DND-41 (cell line): ENCODE data around the gene ODAD4.

Experiments used
- ATAC-seq: fragments of 200-7000 bp; cut with Tn5 transposase; 3 replicates; pipeline ENCODE4 v1.9.1; 2021; ENCODE audit warnings: low read depth; ENCODE audit not compliant: insufficient read depth
- DNase-seq: peaks from one replicate; pipeline ENCODE4 v3.0.0-alpha.2; 2020
- H2AFZ ChIP-seq: 2 replicates; pipeline ENCODE4 v1.6.0; 2012; ENCODE audit warnings: low read depth, low read length
- H3K27ac ChIP-seq: 2 replicates; pipeline ENCODE4 v1.5.1; 2012; ENCODE audit warnings: low read length, inconsistent platforms
- H3K27me3 ChIP-seq: fragments of 200-600 bp; sonication (generic); 2 replicates; pipeline ENCODE4 v1.6.0; 2012; ENCODE audit warnings: low read length, mild to moderate bottlenecking, inconsistent platforms; ENCODE audit not compliant: insufficient read depth, poor library complexity
- H3K36me3 ChIP-seq: 2 replicates; pipeline ENCODE4 v1.5.1; 2012; ENCODE audit warnings: low read length, inconsistent platforms; ENCODE audit not compliant: insufficient read depth
- H3K4me1 ChIP-seq: 2 replicates; pipeline ENCODE4 v1.5.1; 2012; ENCODE audit warnings: mild to moderate bottlenecking, low read length; ENCODE audit not compliant: insufficient read depth
- H3K4me2 ChIP-seq: 2 replicates; pipeline ENCODE4 v1.6.0; 2012; ENCODE audit warnings: mild to moderate bottlenecking, moderate library complexity, low read length, inconsistent platforms; ENCODE audit not compliant: insufficient read depth
- H3K4me3 ChIP-seq, 2 experiments: fragments of 200-600 bp in 1 of 2; shearing (Covaris generic) in 1 of 2; 2 replicates each; pipeline ENCODE4 v1.5.1; 2012 to 2016; ENCODE audit warnings: inconsistent platforms in 2 of 2, low read length in 2 of 2, mild to moderate bottlenecking in 2 of 2, low read depth in 1 of 2, moderate library complexity in 1 of 2
- H3K79me2 ChIP-seq: 2 replicates; pipeline ENCODE4 v1.6.0; 2012; ENCODE audit warnings: low read length, inconsistent platforms; ENCODE audit not compliant: insufficient read depth
- H3K9ac ChIP-seq: 2 replicates; pipeline ENCODE4 v1.6.0; 2012; ENCODE audit warnings: low read depth, mild to moderate bottlenecking, inconsistent platforms, low read length, moderate library complexity
- H3K9me3 ChIP-seq: 2 replicates; pipeline ENCODE4 v1.5.1; 2012; ENCODE audit warnings: low read length, moderate library complexity, mild to moderate bottlenecking, inconsistent platforms; ENCODE audit not compliant: insufficient read depth, severe bottlenecking
- H4K20me1 ChIP-seq: 2 replicates; pipeline ENCODE4 v1.6.0; 2012; ENCODE audit warnings: low read length; ENCODE audit not compliant: insufficient read depth
- EZH2 ChIP-seq: IDR thresholded peaks from 3 replicates; pipeline ENCODE4 v1.6.1; 2012; ENCODE audit warnings: borderline replicate concordance, low read depth, mild to moderate bottlenecking, moderate library complexity, low read length, inconsistent platforms; ENCODE audit not compliant: severe bottlenecking
- TF ChIP-seq, protein P1 (sequence below): IDR thresholded peaks from 2 replicates; pipeline ENCODE4 v1.5.1; 2012; ENCODE audit warnings: borderline replicate concordance, low read length, moderate library complexity, mild to moderate bottlenecking; ENCODE audit not compliant: poor library complexity, severe bottlenecking; ENCODE audit errors: extremely low read depth

The ODAD4 gene

GRCh38 chr17:41948762-41949460 is 18.5 kb downstream of the ODAD4 start:
- H3K9ac ChIP-seq, result no peak overlapping the region
- no peaks in the 10 kb centered on the region for H3K9me3 ChIP-seq
- no peak for DNase-seq
- H3K4me1 ChIP-seq, result no peaks in the 10 kb centered on the region
- no peaks in the 10 kb centered on the region for H4K20me1 ChIP-seq
- no peaks in the 10 kb centered on the region for H3K36me3 ChIP-seq
- no peaks in the 10 kb centered on the region for H3K79me2 ChIP-seq
- no peak for TF ChIP-seq EZH2
- TF ChIP-seq, protein P1, sequence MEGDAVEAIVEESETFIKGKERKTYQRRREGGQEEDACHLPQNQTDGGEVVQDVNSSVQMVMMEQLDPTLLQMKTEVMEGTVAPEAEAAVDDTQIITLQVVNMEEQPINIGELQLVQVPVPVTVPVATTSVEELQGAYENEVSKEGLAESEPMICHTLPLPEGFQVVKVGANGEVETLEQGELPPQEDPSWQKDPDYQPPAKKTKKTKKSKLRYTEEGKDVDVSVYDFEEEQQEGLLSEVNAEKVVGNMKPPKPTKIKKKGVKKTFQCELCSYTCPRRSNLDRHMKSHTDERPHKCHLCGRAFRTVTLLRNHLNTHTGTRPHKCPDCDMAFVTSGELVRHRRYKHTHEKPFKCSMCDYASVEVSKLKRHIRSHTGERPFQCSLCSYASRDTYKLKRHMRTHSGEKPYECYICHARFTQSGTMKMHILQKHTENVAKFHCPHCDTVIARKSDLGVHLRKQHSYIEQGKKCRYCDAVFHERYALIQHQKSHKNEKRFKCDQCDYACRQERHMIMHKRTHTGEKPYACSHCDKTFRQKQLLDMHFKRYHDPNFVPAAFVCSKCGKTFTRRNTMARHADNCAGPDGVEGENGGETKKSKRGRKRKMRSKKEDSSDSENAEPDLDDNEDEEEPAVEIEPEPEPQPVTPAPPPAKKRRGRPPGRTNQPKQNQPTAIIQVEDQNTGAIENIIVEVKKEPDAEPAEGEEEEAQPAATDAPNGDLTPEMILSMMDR, result no peak
- no peak overlapping the region for H3K4me2 ChIP-seq
- no peak for ATAC-seq
- no peak overlapping the region for H3K4me3 ChIP-seq
- H2AFZ ChIP-seq, result no peak overlapping the region
- no peak overlapping the region for H3K27ac ChIP-seq
- H3K27me3 ChIP-seq, result no peaks in the 10 kb centered on the region

- no peak overlapping the region for H3K27ac ChIP-seq
- no peaks in the 10 kb centered on the region for H3K36me3 ChIP-seq
- ATAC-seq, result no peak
- H3K4me1 ChIP-seq, result no peaks in the 10 kb centered on the region
- H3K4me3 ChIP-seq, result no peak overlapping the region
- H3K79me2 ChIP-seq, result no peaks in the 10 kb centered on the region
- no peaks in the 10 kb centered on the region for H3K9me3 ChIP-seq
- H2AFZ ChIP-seq, result no peak overlapping the region
- H4K20me1 ChIP-seq, result no peaks in the 10 kb centered on the region
- no peak overlapping the region for H3K4me2 ChIP-seq
- TF ChIP-seq, protein P1, result no peak
- TF ChIP-seq EZH2, result no peak
- H3K9ac ChIP-seq, result no peak overlapping the region
- DNase-seq, result no peak
- H3K27me3 ChIP-seq, result no peaks in the 10 kb centered on the region
Measured at GRCh38 chr17:41956522-41956921, 26.1 kb downstream of the ODAD4 start.

- H3K36me3 ChIP-seq, result no peaks in the 10 kb centered on the region
- H4K20me1 ChIP-seq, result no peaks in the 10 kb centered on the region
- no peaks in the 10 kb centered on the region for H3K27me3 ChIP-seq
- no peaks in the 10 kb centered on the region for H3K9me3 ChIP-seq
- ATAC-seq (no peak), DNase-seq (no peak)
- TF ChIP-seq EZH2, result no peak
- TF ChIP-seq, protein P1, result no peak
- H3K4me2 ChIP-seq, result no peak overlapping the region
- H3K27ac ChIP-seq, result no peak overlapping the region
- H2AFZ ChIP-seq, result no peak overlapping the region
- H3K4me3 ChIP-seq, result no peak overlapping the region
- H3K79me2 ChIP-seq, result no peaks in the 10 kb centered on the region
- H3K9ac ChIP-seq, result no peak overlapping the region
- H3K4me1 ChIP-seq, result no peaks in the 10 kb centered on the region
Measured at GRCh38 chr17:41957031-41957868, 26.8 kb downstream of the ODAD4 start.
